ENCODE data around the gene PHLPP1. TPM values are rescaled to one million over a fixed set of nuclear protein-coding genes. Genes with fewer than 3 reads are reported as not detected.
A peak's percentile ranks its signal among the peaks of the same experiment; 100 is the strongest.
"Not testable (repeated sequence)": the region's sequence is repeated elsewhere in the genome, so short reads cannot be mapped to it uniquely, and the experiment has no call there.

PHLPP1 gene
- total RNA-seq, 2 experiments from 2014 or later: 9.0 to 12.4 TPM

DNA sequence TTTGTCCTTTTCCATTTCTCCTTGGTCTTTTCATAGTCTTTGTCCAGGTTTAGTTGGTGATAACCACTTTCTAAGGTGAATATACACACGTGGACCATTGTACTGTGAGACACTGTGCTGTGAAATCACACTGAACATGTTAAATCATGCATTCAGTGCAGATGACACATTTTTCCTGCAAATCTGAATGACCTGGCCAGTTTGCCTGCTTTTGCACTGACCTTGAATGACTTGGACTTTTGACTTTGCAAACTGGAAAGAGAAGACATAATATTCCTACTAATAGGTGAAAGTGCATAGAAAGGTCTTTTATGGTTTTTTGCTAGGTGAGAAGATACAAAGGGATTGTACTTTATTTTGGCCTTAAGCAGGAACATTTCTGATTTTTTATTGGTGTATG is 21.7 kb upstream of the PHLPP1 start:
- no peaks in the 10 kb centered on the region for H3K79me2 ChIP-seq (ENCODE audit: insufficient read depth, low read depth, low read length)
- POLR2A ChIA-PET: interaction anchor here (0.7 kb wide), 1 partner anchor 175 kb away, joined by 3 read pairs; no protein-coding TSS in a partner anchor

DNA sequence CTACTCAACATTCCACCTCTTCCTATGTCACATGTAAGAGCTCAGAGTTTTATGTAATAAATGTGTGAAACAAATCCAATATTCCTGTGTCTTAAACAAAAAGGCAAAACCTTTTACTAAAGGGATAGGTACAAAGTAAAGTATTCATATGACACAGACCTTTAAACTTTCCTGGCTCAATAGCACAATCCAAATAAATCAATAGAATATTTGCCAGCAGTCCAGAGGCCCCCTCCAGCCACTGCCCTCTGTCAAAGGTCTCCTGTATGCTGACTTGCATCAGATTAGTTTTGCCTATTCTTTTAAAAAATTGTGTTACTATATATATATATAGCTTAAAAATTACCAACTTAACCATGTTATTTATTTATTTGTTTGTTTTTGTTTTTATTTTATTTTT is 17.7 kb upstream of the PHLPP1 start:
- Histone ChIP-seq H3K27ac (ENCODE audit: low read depth, low read length, poor library complexity, severe bottlenecking) (no peak overlapping the region), H3K4me3 (ENCODE audit: low read depth, low read length, poor library complexity, severe bottlenecking) (no peak overlapping the region), H3K79me2 (ENCODE audit: insufficient read depth, low read depth, low read length) (no peaks in the 10 kb centered on the region), H3K4me2 (ENCODE audit: low read length) (no peak overlapping the region), H3K9me3 (ENCODE audit: low read length) (no peaks in the 10 kb centered on the region), H3K4me1 (ENCODE audit: insufficient read depth, low read length, poor library complexity, severe bottlenecking) (no peaks in the 10 kb centered on the region), H4K20me1 (ENCODE audit: insufficient read depth, low read length) (no peaks in the 10 kb centered on the region), H3K9me2 (ENCODE audit: insufficient read depth, low read length) (no peaks in the 10 kb centered on the region), H3K36me3 (ENCODE audit: insufficient read depth, low read length) (no peaks in the 10 kb centered on the region), H2AFZ (ENCODE audit: low read length) (no peak overlapping the region)
- intact Hi-C loops (cut with micrococcal nuclease; ENCODE audit: unreplicated experiment): no loop called here
- CTCF ChIA-PET (ENCODE audit: unreplicated experiment): no interaction called here
- POLR2A ChIA-PET: interaction anchor here (0.5 to 0.6 kb wide), 2 partner anchors 40 to 688 kb away, joined by 3 read pairs; no protein-coding TSS in a partner anchor
- no TSS peak for BruUV-seq (replicated peaks)
- DNase-seq (ENCODE audit: low spot score): no peak
- no peak for TF ChIP-seq EZH2phosphoT487 (IDR thresholded peaks at IDR 0.05; ENCODE audit: borderline replicate concordance, low read depth, low read length)
- TF ChIP-seq, protein P1, sequence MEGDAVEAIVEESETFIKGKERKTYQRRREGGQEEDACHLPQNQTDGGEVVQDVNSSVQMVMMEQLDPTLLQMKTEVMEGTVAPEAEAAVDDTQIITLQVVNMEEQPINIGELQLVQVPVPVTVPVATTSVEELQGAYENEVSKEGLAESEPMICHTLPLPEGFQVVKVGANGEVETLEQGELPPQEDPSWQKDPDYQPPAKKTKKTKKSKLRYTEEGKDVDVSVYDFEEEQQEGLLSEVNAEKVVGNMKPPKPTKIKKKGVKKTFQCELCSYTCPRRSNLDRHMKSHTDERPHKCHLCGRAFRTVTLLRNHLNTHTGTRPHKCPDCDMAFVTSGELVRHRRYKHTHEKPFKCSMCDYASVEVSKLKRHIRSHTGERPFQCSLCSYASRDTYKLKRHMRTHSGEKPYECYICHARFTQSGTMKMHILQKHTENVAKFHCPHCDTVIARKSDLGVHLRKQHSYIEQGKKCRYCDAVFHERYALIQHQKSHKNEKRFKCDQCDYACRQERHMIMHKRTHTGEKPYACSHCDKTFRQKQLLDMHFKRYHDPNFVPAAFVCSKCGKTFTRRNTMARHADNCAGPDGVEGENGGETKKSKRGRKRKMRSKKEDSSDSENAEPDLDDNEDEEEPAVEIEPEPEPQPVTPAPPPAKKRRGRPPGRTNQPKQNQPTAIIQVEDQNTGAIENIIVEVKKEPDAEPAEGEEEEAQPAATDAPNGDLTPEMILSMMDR (conservative IDR thresholded peaks at IDR 0.05; ENCODE audit: low read length): no peak

More for the DNA sequence above, 21.7 kb upstream of the PHLPP1 start:
- H3K9me2 ChIP-seq (ENCODE audit: insufficient read depth, low read length): no peaks in the 10 kb centered on the region
- DNase-seq (ENCODE audit: low spot score): no peak
- H3K4me3 ChIP-seq (ENCODE audit: low read depth, low read length, poor library complexity, severe bottlenecking): no peak overlapping the region
- no peak overlapping the region for H3K4me2 ChIP-seq (ENCODE audit: low read length)
- H3K4me1 ChIP-seq (ENCODE audit: insufficient read depth, low read length, poor library complexity, severe bottlenecking): no peaks in the 10 kb centered on the region
- no peaks in the 10 kb centered on the region for H3K9me3 ChIP-seq (ENCODE audit: low read length)
- BruUV-seq (replicated peaks): no TSS peak
- CTCF ChIA-PET (ENCODE audit: unreplicated experiment): no interaction called here
- no peaks in the 10 kb centered on the region for H3K36me3 ChIP-seq (ENCODE audit: insufficient read depth, low read length)
- TF ChIP-seq EZH2phosphoT487 (IDR thresholded peaks at IDR 0.05; ENCODE audit: borderline replicate concordance, low read depth, low read length): no peak
- TF ChIP-seq, protein P1 (conservative IDR thresholded peaks at IDR 0.05; ENCODE audit: low read length): no peak
- H2AFZ ChIP-seq (ENCODE audit: low read length): no peak overlapping the region
- intact Hi-C loops (cut with micrococcal nuclease; ENCODE audit: unreplicated experiment): no loop called here
- H3K27ac ChIP-seq (ENCODE audit: low read depth, low read length, poor library complexity, severe bottlenecking): no peak overlapping the region
- no peaks in the 10 kb centered on the region for H4K20me1 ChIP-seq (ENCODE audit: insufficient read depth, low read length)

DNA sequence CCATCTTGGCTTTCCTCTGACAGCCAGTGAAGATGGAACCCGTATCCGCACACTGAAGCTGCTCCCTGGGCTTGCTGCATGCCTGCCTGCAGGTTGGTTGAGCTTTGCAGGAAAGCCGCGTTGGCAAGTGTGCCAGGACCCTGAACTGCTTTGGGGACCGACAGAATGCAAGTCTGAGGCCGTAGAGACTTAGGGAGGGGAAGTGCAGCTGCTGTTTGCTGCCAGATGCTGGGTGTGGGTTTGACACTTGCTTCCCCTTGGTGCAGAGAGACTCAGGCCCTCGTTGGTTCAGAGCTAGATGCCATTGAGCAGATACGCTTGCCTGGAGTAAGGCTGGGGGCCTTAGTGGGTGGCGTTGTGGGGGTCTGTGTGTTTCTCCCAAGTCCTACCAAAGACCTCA is 13.1 kb upstream of the PHLPP1 start:
- CTCF ChIA-PET (ENCODE audit: unreplicated experiment): no interaction called here
- intact Hi-C loops (cut with micrococcal nuclease; ENCODE audit: unreplicated experiment): no loop called here
- no peak overlapping the region for H3K4me3 ChIP-seq (ENCODE audit: low read depth, low read length, poor library complexity, severe bottlenecking)
- POLR2A ChIA-PET: interaction anchor here (1.3 kb wide), 1 partner anchor 11 kb away, joined by 4 read pairs; no protein-coding TSS in a partner anchor
- H4K20me1 ChIP-seq (ENCODE audit: insufficient read depth, low read length): no peaks in the 10 kb centered on the region
- peak overlapping the region; percentile 58; the same call in 1 of the 2 replicates for H2AFZ ChIP-seq (ENCODE audit: low read length)
- no TSS peak for BruUV-seq (replicated peaks)
- H3K79me2 ChIP-seq (ENCODE audit: insufficient read depth, low read depth, low read length): no peaks in the 10 kb centered on the region
- H3K36me3 ChIP-seq (ENCODE audit: insufficient read depth, low read length): no peaks in the 10 kb centered on the region
- DNase-seq (ENCODE audit: low spot score): peak; percentile 5
- no peak overlapping the region for H3K4me2 ChIP-seq (ENCODE audit: low read length)
- no peak overlapping the region for H3K27ac ChIP-seq (ENCODE audit: low read depth, low read length, poor library complexity, severe bottlenecking)
- no peaks in the 10 kb centered on the region for H3K9me3 ChIP-seq (ENCODE audit: low read length)
- no peak for TF ChIP-seq EZH2phosphoT487 (IDR thresholded peaks at IDR 0.05; ENCODE audit: borderline replicate concordance, low read depth, low read length)
- TF ChIP-seq, protein P1 (conservative IDR thresholded peaks at IDR 0.05; ENCODE audit: low read length): no peak
- H3K4me1 ChIP-seq (ENCODE audit: insufficient read depth, low read length, poor library complexity, severe bottlenecking): no peaks in the 10 kb centered on the region
- H3K9me2 ChIP-seq (ENCODE audit: insufficient read depth, low read length): no peaks in the 10 kb centered on the region

DNA sequence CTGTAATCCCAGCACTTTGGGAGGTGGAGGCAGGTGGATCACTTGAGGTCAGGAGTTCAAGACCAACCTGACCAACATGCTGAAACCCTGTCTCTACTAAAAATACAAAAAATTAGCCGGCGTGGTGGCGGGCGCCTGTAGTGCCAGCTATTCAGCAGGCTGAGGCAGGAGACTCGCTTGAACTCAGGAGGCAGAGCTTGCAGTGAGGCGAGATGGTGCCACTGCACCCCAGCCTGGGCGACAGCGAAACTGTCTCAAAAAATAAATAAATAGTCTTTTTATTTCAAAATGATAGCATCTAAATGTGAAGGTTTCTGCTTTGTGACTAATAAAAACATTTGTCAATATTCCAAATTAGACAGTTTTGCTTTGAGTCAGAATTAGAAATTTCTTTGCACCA is 8.5 kb upstream of the PHLPP1 start:
- POLR2A ChIA-PET; H3K4me2 ChIP-seq (ENCODE audit: low read length); H3K27ac ChIP-seq (ENCODE audit: low read depth, low read length, poor library complexity, severe bottlenecking); H3K79me2 ChIP-seq (ENCODE audit: insufficient read depth, low read depth, low read length); H3K9me2 ChIP-seq (ENCODE audit: insufficient read depth, low read length); H2AFZ ChIP-seq (ENCODE audit: low read length); H3K36me3 ChIP-seq (ENCODE audit: insufficient read depth, low read length); H3K4me3 ChIP-seq (ENCODE audit: low read depth, low read length, poor library complexity, severe bottlenecking); H3K4me1 ChIP-seq (ENCODE audit: insufficient read depth, low read length, poor library complexity, severe bottlenecking); DNase-seq (ENCODE audit: low spot score); BruUV-seq (replicated peaks); intact Hi-C loops (cut with micrococcal nuclease; ENCODE audit: unreplicated experiment); H4K20me1 ChIP-seq (ENCODE audit: insufficient read depth, low read length); H3K9me3 ChIP-seq (ENCODE audit: low read length); CTCF ChIA-PET (ENCODE audit: unreplicated experiment): not testable (repeated sequence)

Measured in OCI-LY7 (cell line).